K562 (cell line): ENCODE data around the gene NEMF. TPM values are rescaled to one million over a fixed set of nuclear protein-coding genes. Genes with fewer than 3 reads are reported as not detected.
A peak's percentile ranks its signal among the peaks of the same experiment; 100 is the strongest.

Experiments used
- BCLAF1 ChIP-seq, 2 experiments: fragments of 450-650 bp in 1 of 2; IDR thresholded peaks; 2 replicates each; pipeline ENCODE4 v1.6.1; 2011 to 2017; ENCODE audit warnings: low read depth in 2 of 2, antibody characterized with exemption in 1 of 2, borderline replicate concordance in 1 of 2, low read length in 1 of 2, mild to moderate bottlenecking in 1 of 2, mixed read lengths in 1 of 2; ENCODE audit not compliant: control insufficient read depth in 1 of 2
- C11orf30 ChIP-seq: fragments of 450-650 bp; IDR thresholded peaks from 2 replicates; pipeline ENCODE4 v1.6.1; 2016; ENCODE audit warnings: low read depth, mild to moderate bottlenecking
- CBFA2T3 ChIP-seq: fragments of 450-650 bp; IDR thresholded peaks from 2 replicates; pipeline ENCODE4 v1.6.1; 2017
- MCM7 ChIP-seq, 2 experiments: fragments of 450-650 bp; IDR thresholded peaks; 2 replicates each; pipeline ENCODE4 v1.6.1; 2016 to 2018
- MEF2A ChIP-seq: IDR thresholded peaks from 2 replicates; pipeline ENCODE4 v1.6.1; 2011; ENCODE audit warnings: low read depth, mild to moderate bottlenecking, low read length, moderate library complexity; ENCODE audit not compliant: control insufficient read depth
- PCBP1 ChIP-seq: fragments of 200-400 bp; formaldehyde crosslinking; IDR thresholded peaks from 2 replicates; pipeline ENCODE4 v1.6.1; 2018; ENCODE audit warnings: mild to moderate bottlenecking, low read depth, low read length; ENCODE audit not compliant: poor library complexity, severe bottlenecking
- PHF8 ChIP-seq: fragments of 200-600 bp; sonication (generic); IDR thresholded peaks from 2 replicates; pipeline ENCODE4 v1.6.1; 2012; ENCODE audit warnings: mixed run types, mild to moderate bottlenecking, inconsistent platforms, low read length, moderate library complexity, borderline replicate concordance
- SIRT6 ChIP-seq: IDR thresholded peaks from one replicate; pipeline ENCODE4 v1.6.1; 2012; ENCODE audit warnings: low read depth, mild to moderate bottlenecking, control low read depth, inconsistent platforms, low read length, moderate library complexity
- TBP ChIP-seq: optimal IDR thresholded peaks from 2 replicates; pipeline ENCODE3; 2011; ENCODE audit warnings: low read depth, low read length, improper control_type of control experiment
- ZHX1 ChIP-seq: fragments of 150-350 bp; conservative IDR thresholded peaks from 2 replicates; pipeline ENCODE4 v1.6.1; 2014; ENCODE audit warnings: low read length
- ZNF445 ChIP-seq: fragments of 250-450 bp; sonication (Bioruptor Pico); IDR thresholded peaks from 2 replicates; pipeline ENCODE4 v1.4.0; 2020; ENCODE audit warnings: low read depth, mild to moderate bottlenecking, moderate library complexity
- polyA plus RNA-seq, 8 experiments: library from polyadenylated mRNA; depleted of rRNA in 4 of 8; stranded (reverse) in 5 of 8; unstranded in 3 of 8; fragments of >200 nt; fragmentation: Nextera tagmentation in 2 of 8; fragmentation: Illumina TruSeq in 1 of 8; extraction: Ambion mirVana in 2 of 8; extraction: Trizol in 1 of 8; gene quantifications; 2 replicates each; pipeline versions ENCODE4 v1.2.1 to v1.2.3, GENCODE V29; 2011 to 2014; ENCODE audit warnings: inconsistent platforms in 1 of 8, missing spikeins in 1 of 8
- total RNA-seq, 7 experiments: library from RNA; depleted of rRNA in 6 of 7; stranded (reverse); fragments of >200 nt in 6 of 7; fragmentation: Illumina TruSeq in 2 of 7; extraction: Trizol in 2 of 7; gene quantifications; 2 replicates each; pipeline versions ENCODE4 v1.2.1 to v1.2.3, GENCODE V29; 2011 to 2021; ENCODE audit warnings: low replicate concordance in 1 of 7

The NEMF gene
- total and polyA plus RNA-seq, 9 of the 15 experiments (the other 6 are each of a cell fraction or from before 2014, with no cell fraction given) = 38.8 to 94.4 (median 61.0) TPM

GRCh38 chr14:49897414-49897813 lies 44.8 kb upstream of the NEMF start (continued):
- no peak for TF ChIP-seq BCLAF1 (IDR thresholded peaks at IDR 0.05; ENCODE audit: borderline replicate concordance in 1 of 2, control insufficient read depth in 1 of 2, low read depth in 2 of 2, low read length in 1 of 2)
- no peak for TF ChIP-seq ZHX1
- TF ChIP-seq TBP = no peak
- no peak for TF ChIP-seq PHF8
- peak; percentile 70; the same call in 1 of the 2 replicates for TF ChIP-seq C11orf30
- no peak for TF ChIP-seq ZNF445 (CRISPR knock-in tag)
- TF ChIP-seq MCM7 (IDR thresholded peaks at IDR 0.05) = no peak
- no peak for TF ChIP-seq SIRT6
- TF ChIP-seq PCBP1 = no peak
- TF ChIP-seq MEF2A = no peak
- no peak for TF ChIP-seq CBFA2T3
